ENCODE data around the gene CLEC10A. TPM values are rescaled to one million over a fixed set of nuclear protein-coding genes. Genes with fewer than 3 reads are reported as not detected.

Gene CLEC10A
- total RNA-seq, 2 donors from 2014 or later: 0.55 to 5.7 TPM

DNA sequence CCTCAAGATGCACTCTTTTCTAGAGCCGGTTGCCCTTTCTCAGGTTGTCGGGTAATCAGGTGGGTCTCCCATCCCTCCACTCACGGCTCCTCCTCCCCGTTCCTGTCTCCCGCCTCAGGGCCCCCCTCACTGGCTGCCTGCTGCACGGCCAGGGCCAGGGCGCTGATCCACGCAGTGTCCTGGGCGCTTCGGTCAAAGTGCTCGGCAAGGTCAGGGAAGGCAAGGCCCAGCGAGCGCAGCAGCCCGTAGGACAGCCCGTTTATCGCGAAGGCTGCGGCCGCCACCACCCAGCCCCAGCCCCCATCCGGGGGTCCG lies 36.9 kb downstream of the CLEC10A start:
- Histone ChIP-seq H3K9me3 (no peaks in the 10 kb centered on the region), H3K4me1 (replicated peaks) (peaks cover 25% of the 10 kb centered on the region), H3K27me3 (replicated peaks; ENCODE audit: insufficient read depth) (no peaks in the 10 kb centered on the region), H3K4me3 (peak overlapping the region; percentile 21 to 32), H3K36me3 (no peaks in the 10 kb centered on the region), H3K27ac (peak overlapping the region in 1 of 2 donors; percentile 27)
- DNase-seq (ENCODE audit: low spot score): no peak
- TF ChIP-seq POLR2A (IDR thresholded peaks at IDR 0.05): no peak
- TF ChIP-seq POLR2AphosphoS5 (IDR thresholded peaks at IDR 0.05): no peak
- TF ChIP-seq CTCF (IDR thresholded peaks at IDR 0.05): no peak
- intact Hi-C loops (cut with DNase I): loop anchor here (10.0 kb wide), 1 partner anchor 242 kb away; the partner anchor contains the start of gene SLC2A4
- WGBS: 6% methylated on average over 21 of the region's 21 CpGs

GRCh38 chr17:7042501-7043181 lies 37.4 kb downstream of the CLEC10A start:
- H3K4me3 ChIP-seq: peak overlapping the region; percentile 21 to 32
- no peaks in the 10 kb centered on the region for H3K9me3 ChIP-seq
- 12% methylated on average over 53 of the region's 53 CpGs for WGBS
- H3K4me1 ChIP-seq (replicated peaks): peaks cover 25% of the 10 kb centered on the region
- H3K27me3 ChIP-seq (replicated peaks; ENCODE audit: insufficient read depth): no peaks in the 10 kb centered on the region
- no peaks in the 10 kb centered on the region for H3K36me3 ChIP-seq
- intact Hi-C loops (cut with DNase I): loop anchor here (10.0 kb wide), 1 partner anchor 242 kb away; the partner anchor contains the start of gene SLC2A4
- TF ChIP-seq POLR2A (IDR thresholded peaks at IDR 0.05) (no peak), CTCF (IDR thresholded peaks at IDR 0.05) (no peak), POLR2AphosphoS5 (IDR thresholded peaks at IDR 0.05) (no peak)
- DNase-seq (ENCODE audit: low spot score): no peak
- no peak overlapping the region for H3K27ac ChIP-seq

DNA sequence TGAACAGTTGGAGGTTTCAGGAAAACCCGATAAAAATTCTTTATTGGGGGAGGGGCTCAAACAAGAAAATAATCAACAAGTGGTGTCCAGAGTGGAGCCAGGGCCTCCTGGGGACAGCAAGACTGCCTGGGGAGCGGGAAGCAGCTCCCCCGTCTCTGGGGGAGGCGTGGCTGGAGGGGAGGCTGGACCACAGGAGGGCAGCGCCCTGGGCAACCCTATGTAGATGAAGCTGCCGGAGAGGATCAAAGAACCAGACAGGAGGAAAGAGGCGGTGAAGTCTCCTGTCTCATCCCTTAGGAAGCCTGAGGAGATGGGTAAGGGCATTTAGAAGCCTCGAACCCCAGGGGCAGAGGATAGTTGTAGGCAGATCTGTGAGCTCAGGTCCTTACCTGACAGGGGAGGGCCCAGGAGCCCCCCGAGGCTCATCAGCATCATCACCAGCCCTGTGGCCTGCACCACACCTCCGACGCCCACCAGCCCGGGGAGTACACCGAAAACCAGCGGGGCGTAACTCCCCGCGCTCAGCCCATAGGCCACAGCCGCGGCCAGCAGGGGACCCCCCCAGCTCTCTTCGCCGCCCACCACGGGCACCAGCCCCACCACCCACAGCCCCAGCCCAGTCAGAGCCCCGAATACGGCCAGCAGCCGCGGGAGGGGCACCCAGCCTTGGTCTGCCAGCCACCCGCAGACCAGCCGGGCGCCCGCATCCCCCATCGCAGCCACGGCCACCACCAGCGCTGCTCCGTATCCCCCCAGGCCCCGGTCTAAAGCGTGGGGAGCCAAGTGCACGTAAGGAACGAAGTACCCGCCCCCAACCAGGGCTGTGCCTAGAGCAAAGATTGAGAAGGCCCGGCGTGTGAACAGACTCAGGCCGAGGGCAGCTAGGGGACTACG lies 38.2 kb downstream of the CLEC10A start:
- intact Hi-C loops (cut with DNase I): loop anchor here (10.0 kb wide), 1 partner anchor 243 kb away; the partner anchor contains the start of gene SLC2A4
- Histone ChIP-seq H3K4me1 (replicated peaks) (peaks cover 25% of the 10 kb centered on the region), H3K9me3 (no peaks in the 10 kb centered on the region), H3K27ac (no peak overlapping the region), H3K27me3 (replicated peaks; ENCODE audit: insufficient read depth) (no peaks in the 10 kb centered on the region), H3K4me3 (peak overlapping the region in 1 of 2 donors; percentile 32), H3K36me3 (no peaks in the 10 kb centered on the region)
- WGBS: 33% methylated on average over 42 of the region's 43 CpGs
- TF ChIP-seq POLR2AphosphoS5 (IDR thresholded peaks at IDR 0.05) (no peak), POLR2A (IDR thresholded peaks at IDR 0.05) (no peak), CTCF (IDR thresholded peaks at IDR 0.05) (no peak)
- no peak for DNase-seq (ENCODE audit: low spot score)

DNA sequence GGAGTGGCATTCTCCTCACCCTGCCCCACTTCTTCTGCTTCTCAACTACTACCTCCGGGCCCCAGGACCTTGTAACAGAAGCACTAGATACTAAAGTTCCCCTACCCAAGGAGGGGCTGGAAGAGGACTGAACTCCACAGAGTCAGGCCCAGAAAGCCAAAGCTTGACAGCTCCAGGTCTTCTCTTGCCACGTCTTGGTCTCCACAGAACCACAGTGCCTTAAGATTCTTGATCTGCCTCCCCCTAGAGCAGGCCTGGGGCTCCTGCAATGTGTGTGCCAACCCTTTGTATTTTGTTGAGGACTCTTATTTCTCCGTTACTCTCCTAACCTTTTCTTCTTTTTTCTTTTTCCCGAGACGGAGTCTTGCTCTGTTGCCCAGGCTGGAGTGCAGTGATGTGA lies 40.2 kb downstream of the CLEC10A start:
- Histone ChIP-seq H3K9me3 (no peaks in the 10 kb centered on the region), H3K27me3 (replicated peaks; ENCODE audit: insufficient read depth) (no peaks in the 10 kb centered on the region), H3K4me3 (no peak overlapping the region), H3K36me3 (no peaks in the 10 kb centered on the region), H3K27ac (no peak overlapping the region), H3K4me1 (replicated peaks) (peaks cover 18% of the 10 kb centered on the region)
- WGBS: 91% methylated on average over 5 of the region's 5 CpGs
- intact Hi-C loops (cut with DNase I): loop anchor here (10.0 kb wide), 1 partner anchor 245 kb away; the partner anchor contains the start of gene SLC2A4
- DNase-seq (ENCODE audit: low spot score): no peak
- TF ChIP-seq POLR2AphosphoS5 (IDR thresholded peaks at IDR 0.05) (no peak), POLR2A (IDR thresholded peaks at IDR 0.05) (no peak), CTCF (IDR thresholded peaks at IDR 0.05) (no peak)
